Parathyroid adenoma (tissue), 2 donors: ENCODE data around the gene PNKD.

ENCODE experiments used
- H2AFZ ChIP-seq: fragments of 300-600 bp; sonication (generic); one replicate; pipeline ENCODE4 v1.7.0; 2017; ENCODE audit warnings: antibody characterized with exemption, mild to moderate bottlenecking
- H3K27ac ChIP-seq: fragments of 300-600 bp; sonication (generic); one replicate; pipeline ENCODE4 v1.7.0; 2017
- H3K27me3 ChIP-seq: fragments of 300-600 bp; sonication (generic); one replicate; pipeline ENCODE4 v1.7.0; 2017; ENCODE audit warnings: low read length; ENCODE audit not compliant: control insufficient read depth, insufficient read depth
- H3K36me3 ChIP-seq: fragments of 300-600 bp; sonication (generic); one replicate; pipeline ENCODE4 v1.7.0; 2017; ENCODE audit warnings: low read length; ENCODE audit not compliant: control insufficient read depth, insufficient read depth
- H3K4me1 ChIP-seq: fragments of 300-600 bp; sonication (generic); one replicate; pipeline ENCODE4 v1.7.0; 2017; ENCODE audit warnings: control low read depth
- H3K4me2 ChIP-seq: fragments of 300-600 bp; sonication (generic); one replicate; pipeline ENCODE4 v1.7.0; 2017; ENCODE audit warnings: low read length
- H3K4me3 ChIP-seq: fragments of 300-600 bp; sonication (generic); one replicate; pipeline ENCODE4 v1.7.0; 2017; ENCODE audit warnings: low read depth, low read length
- H3K79me2 ChIP-seq: fragments of 300-600 bp; sonication (generic); one replicate; pipeline ENCODE4 v1.7.0; 2017; ENCODE audit warnings: control low read depth
- H3K9ac ChIP-seq: fragments of 300-600 bp; sonication (generic); one replicate; pipeline ENCODE4 v1.7.0; 2017; ENCODE audit warnings: mild to moderate bottlenecking
- H3K9me3 ChIP-seq: fragments of 300-600 bp; sonication (generic); one replicate; pipeline ENCODE4 v1.7.0; 2017; ENCODE audit warnings: low read length; ENCODE audit not compliant: control insufficient read depth
- TF ChIP-seq, protein P1 (sequence below): fragments of 300-600 bp; sonication (generic); IDR thresholded peaks from one replicate; pipeline ENCODE4 v1.7.0; 2017; ENCODE audit warnings: antibody characterized with exemption, mild to moderate bottlenecking
- donor health status: primary hyperparathyroidism.

PNKD gene

DNA sequence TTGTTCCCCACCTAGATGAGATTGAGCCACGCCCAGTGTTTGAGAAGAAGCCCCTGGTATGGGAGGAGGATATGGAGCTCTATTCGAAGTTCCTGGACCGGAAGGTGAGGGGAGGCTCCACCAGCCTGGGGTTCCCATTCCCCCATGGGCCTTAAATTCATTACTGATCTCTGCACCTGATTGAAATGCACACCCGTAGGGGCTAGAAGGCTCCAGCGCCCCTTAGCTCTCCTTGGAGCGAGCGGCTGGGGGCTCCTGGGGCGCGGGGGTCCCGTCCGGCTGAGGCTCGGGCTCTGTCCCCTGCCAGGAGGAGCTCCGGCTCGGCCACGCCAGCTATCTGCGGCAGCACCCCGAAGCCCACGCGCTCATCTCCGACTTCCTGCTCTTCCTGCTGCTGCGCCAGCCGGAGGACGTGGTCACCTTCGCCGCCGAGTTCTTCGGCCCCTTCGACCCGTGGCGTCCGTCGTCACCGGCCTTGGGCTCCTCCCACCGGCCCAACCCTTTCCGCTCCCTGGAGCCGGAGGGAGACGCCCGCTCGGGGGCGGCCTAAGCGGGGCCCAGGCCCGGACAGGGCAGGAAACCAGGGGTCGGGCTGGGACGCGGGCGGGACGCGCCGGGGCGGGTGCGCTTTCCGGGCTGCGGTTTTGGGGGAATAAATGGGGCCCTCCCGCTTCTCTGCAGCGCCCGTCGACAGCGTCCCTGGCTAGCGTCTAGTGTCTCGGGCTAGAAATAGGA is 97.3 kb downstream of the PNKD start:
- peak overlapping the region; percentile 81 for H3K9ac ChIP-seq
- peak overlapping the region; percentile 65 for H3K4me3 ChIP-seq
- H3K36me3 ChIP-seq, result no peaks in the 10 kb centered on the region
- H3K27me3 ChIP-seq, result no peaks in the 10 kb centered on the region
- TF ChIP-seq, protein P1, sequence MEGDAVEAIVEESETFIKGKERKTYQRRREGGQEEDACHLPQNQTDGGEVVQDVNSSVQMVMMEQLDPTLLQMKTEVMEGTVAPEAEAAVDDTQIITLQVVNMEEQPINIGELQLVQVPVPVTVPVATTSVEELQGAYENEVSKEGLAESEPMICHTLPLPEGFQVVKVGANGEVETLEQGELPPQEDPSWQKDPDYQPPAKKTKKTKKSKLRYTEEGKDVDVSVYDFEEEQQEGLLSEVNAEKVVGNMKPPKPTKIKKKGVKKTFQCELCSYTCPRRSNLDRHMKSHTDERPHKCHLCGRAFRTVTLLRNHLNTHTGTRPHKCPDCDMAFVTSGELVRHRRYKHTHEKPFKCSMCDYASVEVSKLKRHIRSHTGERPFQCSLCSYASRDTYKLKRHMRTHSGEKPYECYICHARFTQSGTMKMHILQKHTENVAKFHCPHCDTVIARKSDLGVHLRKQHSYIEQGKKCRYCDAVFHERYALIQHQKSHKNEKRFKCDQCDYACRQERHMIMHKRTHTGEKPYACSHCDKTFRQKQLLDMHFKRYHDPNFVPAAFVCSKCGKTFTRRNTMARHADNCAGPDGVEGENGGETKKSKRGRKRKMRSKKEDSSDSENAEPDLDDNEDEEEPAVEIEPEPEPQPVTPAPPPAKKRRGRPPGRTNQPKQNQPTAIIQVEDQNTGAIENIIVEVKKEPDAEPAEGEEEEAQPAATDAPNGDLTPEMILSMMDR, result no peak
- peaks cover 4% of the 10 kb centered on the region for H3K4me1 ChIP-seq
- no peaks in the 10 kb centered on the region for H3K9me3 ChIP-seq
- no peaks in the 10 kb centered on the region for H3K79me2 ChIP-seq
- H2AFZ ChIP-seq, result peak overlapping the region; percentile 96
- peak overlapping the region; percentile 81 for H3K4me2 ChIP-seq
- peak overlapping the region; percentile 85 for H3K27ac ChIP-seq

DNA sequence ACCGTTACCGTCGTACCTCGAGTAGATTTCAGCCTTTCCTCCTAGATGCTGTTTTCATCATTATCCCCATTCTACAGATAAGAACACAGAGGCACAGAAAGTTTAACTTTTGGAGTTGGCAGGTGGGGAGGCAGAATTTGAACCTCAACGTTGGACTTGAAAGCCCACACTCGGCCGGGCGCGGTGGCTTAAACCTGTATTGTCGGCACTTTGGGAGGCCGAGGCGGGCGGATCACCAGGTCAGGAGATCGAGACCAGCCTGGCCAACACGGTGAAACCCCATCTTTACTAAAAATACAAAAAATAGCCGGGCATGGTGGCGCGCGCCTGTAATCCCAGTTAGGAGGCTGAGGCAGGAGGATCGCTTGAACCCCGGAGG is 97.8 kb downstream of the PNKD start:
- TF ChIP-seq, protein P1, result no peak
- Histone ChIP-seq H3K4me3 (peak overlapping the region; percentile 65), H3K9me3 (no peaks in the 10 kb centered on the region), H3K4me1 (peaks cover 4% of the 10 kb centered on the region), H3K9ac (no peak overlapping the region), H3K27ac (peak overlapping the region; percentile 85), H3K79me2 (no peaks in the 10 kb centered on the region), H3K27me3 (no peaks in the 10 kb centered on the region), H3K36me3 (no peaks in the 10 kb centered on the region), H3K4me2 (peak overlapping the region; percentile 81), H2AFZ (peak overlapping the region; percentile 96)

DNA sequence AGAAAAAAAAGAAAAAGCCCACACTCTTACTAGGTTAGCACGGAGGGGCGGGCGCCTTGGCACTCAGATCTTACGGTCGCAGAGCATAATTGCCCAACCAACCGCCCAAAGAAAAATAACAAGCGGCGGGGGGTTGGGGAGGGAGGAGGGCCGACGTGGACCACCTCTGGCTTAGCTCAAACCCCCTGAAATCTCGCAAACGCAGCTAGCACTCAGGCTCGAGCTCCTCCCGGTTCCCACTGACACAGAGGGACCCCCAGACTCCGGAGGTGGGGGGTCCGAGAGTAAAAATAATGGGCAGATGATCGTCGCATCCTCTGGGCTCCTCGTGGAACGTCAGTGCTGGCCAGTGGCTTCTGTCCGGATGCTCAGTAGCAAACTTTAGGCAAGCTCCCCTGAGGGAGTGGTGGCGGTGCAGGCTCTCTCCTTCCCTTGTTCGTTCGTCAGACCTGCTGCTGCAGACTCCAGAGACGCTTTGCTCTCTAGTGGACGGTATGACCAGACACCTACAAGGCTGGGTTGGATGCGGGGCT is 98.4 kb downstream of the PNKD start:
- no peaks in the 10 kb centered on the region for H3K36me3 ChIP-seq
- no peaks in the 10 kb centered on the region for H3K79me2 ChIP-seq
- no peaks in the 10 kb centered on the region for H3K9me3 ChIP-seq
- H3K27me3 ChIP-seq, result no peaks in the 10 kb centered on the region
- peak overlapping the region; percentile 96 for H2AFZ ChIP-seq
- H3K4me1 ChIP-seq, result peaks cover 4% of the 10 kb centered on the region
- TF ChIP-seq, protein P1, result no peak
- H3K4me3 ChIP-seq, result no peak overlapping the region
- no peak overlapping the region for H3K9ac ChIP-seq
- no peak overlapping the region for H3K4me2 ChIP-seq
- peak overlapping the region; percentile 49 for H3K27ac ChIP-seq

DNA sequence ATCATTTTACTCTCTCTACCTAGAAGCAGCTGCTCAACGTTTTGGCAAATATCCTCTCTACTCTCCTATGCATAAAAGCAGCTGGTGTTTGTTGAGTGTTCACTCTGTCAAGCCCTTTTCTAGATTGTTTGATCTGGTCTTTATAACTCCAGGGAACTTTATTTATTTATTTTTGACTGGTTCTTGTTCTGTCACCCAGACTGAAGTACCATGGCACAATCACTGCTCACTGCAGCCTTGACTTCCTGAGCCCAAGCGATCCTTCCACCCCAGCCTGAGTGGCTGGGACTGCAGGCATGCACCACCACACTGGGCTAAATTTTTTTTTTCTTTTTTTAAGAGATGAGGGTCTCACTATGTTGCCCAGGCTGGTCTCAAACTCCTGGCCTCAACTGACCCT is 99.0 kb downstream of the PNKD start:
- Histone ChIP-seq H3K4me2 (no peak overlapping the region), H3K4me3 (no peak overlapping the region), H3K9me3 (no peaks in the 10 kb centered on the region), H3K27ac (no peak overlapping the region), H3K79me2 (no peaks in the 10 kb centered on the region), H3K27me3 (no peaks in the 10 kb centered on the region), H2AFZ (peak overlapping the region; percentile 96), H3K4me1 (peaks cover 4% of the 10 kb centered on the region), H3K36me3 (no peaks in the 10 kb centered on the region), H3K9ac (no peak overlapping the region)
- TF ChIP-seq, protein P1, result no peak
